Fibroblast of lung (primary cell): ENCODE measurements around the gene TOM1. TPM values are rescaled to one million over a fixed set of nuclear protein-coding genes. Genes with fewer than 3 reads are reported as not detected.

Experiments used
- DNase-seq, 2 donors: peaks; one replicate each; pipeline versions ENCODE4 v3.0.0 to v3.0.0-alpha.2; 2010; ENCODE audit warnings: low read depth in 2 of 2
- H2AFZ ChIP-seq: 2 replicates; pipeline ENCODE4 v1.5.1; 2012; ENCODE audit warnings: low read length, control low read depth, inconsistent platforms
- H3K27ac ChIP-seq: 2 replicates; pipeline ENCODE4 v1.5.1; 2011; ENCODE audit warnings: low read length, control low read depth; ENCODE audit not compliant: insufficient read depth
- H3K27me3 ChIP-seq: 2 replicates; pipeline ENCODE4 v1.5.1; 2011; ENCODE audit warnings: mild to moderate bottlenecking, low read length; ENCODE audit not compliant: control insufficient read depth, insufficient read depth
- H3K36me3 ChIP-seq: 2 replicates; pipeline ENCODE4 v1.5.1; 2011; ENCODE audit warnings: low read length; ENCODE audit not compliant: control insufficient read depth, insufficient read depth
- H3K4me1 ChIP-seq: 2 replicates; pipeline ENCODE4 v1.5.1; 2011; ENCODE audit warnings: low read length; ENCODE audit not compliant: control insufficient read depth, insufficient read depth; ENCODE audit errors: extremely low read depth
- H3K4me2 ChIP-seq: 2 replicates; pipeline ENCODE4 v1.5.1; 2011; ENCODE audit warnings: low read length, control low read depth; ENCODE audit not compliant: insufficient read depth; ENCODE audit errors: extremely low read depth
- H3K4me3 ChIP-seq, 4 experiments: fragments of 200-600 bp in 1 of 4; sonication (generic) in 1 of 4; replicated peaks in 1 of 4; 2 replicates each; pipeline ENCODE4 v1.5.1; 2011 to 2016; ENCODE audit warnings: low read length in 4 of 4, low read depth in 3 of 4, mild to moderate bottlenecking in 3 of 4, control low read depth in 2 of 4, inconsistent platforms in 1 of 4, mixed read lengths in 1 of 4; ENCODE audit not compliant: insufficient read depth in 1 of 4; ENCODE audit errors: control extremely low read depth in 1 of 4
- H3K79me2 ChIP-seq: 2 replicates; pipeline ENCODE4 v1.5.1; 2012; ENCODE audit warnings: mild to moderate bottlenecking, low read length, inconsistent platforms; ENCODE audit not compliant: control insufficient read depth, insufficient read depth
- H3K9ac ChIP-seq: 2 replicates; pipeline ENCODE4 v1.5.1; 2011; ENCODE audit warnings: mild to moderate bottlenecking, low read length, control low read depth; ENCODE audit not compliant: insufficient read depth
- H3K9me3 ChIP-seq: 2 replicates; pipeline ENCODE4 v1.5.1; 2012; ENCODE audit warnings: low read depth, low read length; ENCODE audit not compliant: control insufficient read depth, insufficient read depth
- H4K20me1 ChIP-seq: 2 replicates; pipeline ENCODE4 v1.5.1; 2011; ENCODE audit warnings: low read length; ENCODE audit not compliant: control insufficient read depth, insufficient read depth; ENCODE audit errors: extremely low read depth
- EZH2 ChIP-seq: IDR thresholded peaks from 2 replicates; pipeline ENCODE4 v1.5.1; 2012; ENCODE audit warnings: low read length, control low read depth, mild to moderate bottlenecking; ENCODE audit errors: missing control alignments
- polyA plus RNA-seq, 2 donors: library from polyadenylated mRNA; depleted of rRNA in 1 of 2; stranded (reverse) in 1 of 2; unstranded in 1 of 2; fragments of >200 nt; gene quantifications; 2 replicates each; pipeline ENCODE4 v1.2.1, GENCODE V29; 2011 to 2012; ENCODE audit warnings: missing spikeins in 1 of 2
- total RNA-seq: library from RNA; depleted of rRNA; stranded (reverse); fragments of >200 nt; gene quantifications from 2 replicates; pipeline ENCODE4 v1.2.1, GENCODE V29; 2014
- TF ChIP-seq, protein P1 (sequence below), 2 donors: IDR thresholded peaks in 1 of 2; conservative IDR thresholded peaks in 1 of 2; 1 replicate in 1 of 2; 2 replicates in 1 of 2; pipeline ENCODE4 v1.5.1; 2011 to 2012; ENCODE audit warnings: low read length in 2 of 2, control low read depth in 1 of 2, inconsistent platforms in 1 of 2, low read depth in 1 of 2, mild to moderate bottlenecking in 1 of 2

TOM1 gene
- total and polyA plus RNA-seq, 2 donors (not counting 1 experiment from before 2014, with no cell fraction given) = 30.9 to 51.6 TPM

DNA sequence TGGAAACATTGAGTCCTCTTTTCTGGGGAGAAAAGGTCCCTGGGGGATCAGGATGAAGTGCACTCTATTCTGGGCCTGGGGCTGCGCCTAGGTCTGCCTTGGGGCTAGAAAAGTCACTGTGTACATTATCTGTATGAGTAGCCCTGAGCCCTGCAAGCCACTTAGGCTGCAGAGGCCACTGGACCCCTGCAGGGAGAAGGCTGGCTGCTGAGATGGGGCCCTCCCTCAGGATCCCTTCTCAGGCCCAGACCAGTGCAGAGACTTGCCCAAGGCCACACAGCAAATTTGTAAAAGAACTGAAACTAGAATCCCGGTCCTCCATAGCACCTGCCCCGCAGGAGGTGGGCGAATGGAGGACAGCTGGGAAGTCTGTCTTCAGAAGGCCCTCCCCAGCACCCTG is 54.4 kb downstream of the TOM1 start:
- no peak overlapping the region for H2AFZ ChIP-seq
- TF ChIP-seq, protein P1, sequence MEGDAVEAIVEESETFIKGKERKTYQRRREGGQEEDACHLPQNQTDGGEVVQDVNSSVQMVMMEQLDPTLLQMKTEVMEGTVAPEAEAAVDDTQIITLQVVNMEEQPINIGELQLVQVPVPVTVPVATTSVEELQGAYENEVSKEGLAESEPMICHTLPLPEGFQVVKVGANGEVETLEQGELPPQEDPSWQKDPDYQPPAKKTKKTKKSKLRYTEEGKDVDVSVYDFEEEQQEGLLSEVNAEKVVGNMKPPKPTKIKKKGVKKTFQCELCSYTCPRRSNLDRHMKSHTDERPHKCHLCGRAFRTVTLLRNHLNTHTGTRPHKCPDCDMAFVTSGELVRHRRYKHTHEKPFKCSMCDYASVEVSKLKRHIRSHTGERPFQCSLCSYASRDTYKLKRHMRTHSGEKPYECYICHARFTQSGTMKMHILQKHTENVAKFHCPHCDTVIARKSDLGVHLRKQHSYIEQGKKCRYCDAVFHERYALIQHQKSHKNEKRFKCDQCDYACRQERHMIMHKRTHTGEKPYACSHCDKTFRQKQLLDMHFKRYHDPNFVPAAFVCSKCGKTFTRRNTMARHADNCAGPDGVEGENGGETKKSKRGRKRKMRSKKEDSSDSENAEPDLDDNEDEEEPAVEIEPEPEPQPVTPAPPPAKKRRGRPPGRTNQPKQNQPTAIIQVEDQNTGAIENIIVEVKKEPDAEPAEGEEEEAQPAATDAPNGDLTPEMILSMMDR (conservative IDR thresholded peaks at IDR 0.05 in 1 of 2, IDR thresholded peaks at IDR 0.05 in 1 of 2; ENCODE audit: low read depth in 1 of 2, low read length in 2 of 2) = no peak
- no peak for TF ChIP-seq EZH2
- no peak for DNase-seq

GRCh38 chr22:35357883-35358621 is 58.4 kb downstream of the TOM1 start:
- H3K79me2 ChIP-seq = no peaks in the 10 kb centered on the region
- no peak overlapping the region for H3K4me3 ChIP-seq
- H2AFZ ChIP-seq = no peak overlapping the region
- no peaks in the 10 kb centered on the region for H3K27me3 ChIP-seq
- no peaks in the 10 kb centered on the region for H4K20me1 ChIP-seq
- H3K9ac ChIP-seq = no peak overlapping the region
- no peak for TF ChIP-seq EZH2
- TF ChIP-seq, protein P1 (conservative IDR thresholded peaks at IDR 0.05 in 1 of 2, IDR thresholded peaks at IDR 0.05 in 1 of 2; ENCODE audit: low read depth in 1 of 2, low read length in 2 of 2) = no peak
- no peaks in the 10 kb centered on the region for H3K4me1 ChIP-seq
- peak in 1 of 2 donors; percentile 69 for DNase-seq
- no peaks in the 10 kb centered on the region for H3K9me3 ChIP-seq
- H3K36me3 ChIP-seq = no peaks in the 10 kb centered on the region
- no peak overlapping the region for H3K4me2 ChIP-seq
- no peak overlapping the region for H3K27ac ChIP-seq

More for the DNA sequence above, 54.4 kb downstream of the TOM1 start:
- H4K20me1 ChIP-seq = no peaks in the 10 kb centered on the region
- no peak overlapping the region for H3K4me2 ChIP-seq
- H3K36me3 ChIP-seq = no peaks in the 10 kb centered on the region
- H3K79me2 ChIP-seq = no peaks in the 10 kb centered on the region
- H3K27ac ChIP-seq = no peak overlapping the region
- no peaks in the 10 kb centered on the region for H3K9me3 ChIP-seq
- no peak overlapping the region for H3K9ac ChIP-seq
- peaks cover 6% of the 10 kb centered on the region for H3K4me1 ChIP-seq
- H3K27me3 ChIP-seq = no peaks in the 10 kb centered on the region
- H3K4me3 ChIP-seq = no peak overlapping the region

GRCh38 chr22:35359380-35360065 is 59.8 kb downstream of the TOM1 start:
- Histone ChIP-seq H2AFZ (no peak overlapping the region), H3K9ac (no peak overlapping the region), H3K4me1 (no peaks in the 10 kb centered on the region), H4K20me1 (no peaks in the 10 kb centered on the region), H3K9me3 (no peaks in the 10 kb centered on the region), H3K79me2 (no peaks in the 10 kb centered on the region), H3K27me3 (no peaks in the 10 kb centered on the region), H3K36me3 (no peaks in the 10 kb centered on the region), H3K4me2 (no peak overlapping the region), H3K4me3 (no peak overlapping the region), H3K27ac (no peak overlapping the region)
- no peak for DNase-seq
- TF ChIP-seq EZH2 = no peak
- TF ChIP-seq, protein P1 (conservative IDR thresholded peaks at IDR 0.05 in 1 of 2, IDR thresholded peaks at IDR 0.05 in 1 of 2; ENCODE audit: low read depth in 1 of 2, low read length in 2 of 2) = no peak
